HepG2 (cell line): Measurements from ENCODE around the gene TMEM131L. TPM values are rescaled to one million over a fixed set of nuclear protein-coding genes. Genes with fewer than 3 reads are reported as not detected.

Experiments used
- ATAC-seq: fragments of 200-7000 bp; cut with Tn5 transposase; 3 replicates; pipeline ENCODE4 v1.9.1; 2020; ENCODE audit warnings: mild to moderate bottlenecking, moderate library complexity
- BruUV-seq: library from RNA; stranded (reverse); fragments of 400-500 nt; replicated peaks from 2 replicates; lab custom pipeline; 2021; lab: Mats Ljungman, UMichigan
- CTCF ChIA-PET: fragments of 300-600 bp; formaldehyde crosslinking; extraction: SDS; loops from one replicate; lab custom pipeline; 2021; ENCODE audit warnings: low total read pairs, inconsistent platforms, low intra/inter-chr PET ratio; lab: Yijun Ruan, JAX
- POLR2A ChIA-PET: fragments of 350-600 bp; sonication (Branson Sonifier 250); formaldehyde crosslinking; loops from one replicate; lab custom pipeline; 2020; ENCODE audit warnings: antibody characterized with exemption, inconsistent platforms; lab: Yijun Ruan, JAX
- DNase-seq: peaks from one replicate; pipeline ENCODE4 v3.0.0-alpha.2; 2015; ENCODE audit warnings: low spot score
- FAIRE-seq: peaks from 3 replicates; lab custom pipeline; 2011; peaks lifted over from hg19 to GRCh38; lab: Jason Lieb, UNC
- H2AFZ ChIP-seq: one replicate; pipeline ENCODE4 v1.6.1; 2011; ENCODE audit warnings: low read length, inconsistent platforms
- H3K27ac ChIP-seq: fragments of 300-600 bp; 3 replicates; pipeline ENCODE4 v1.8.0; 2011; ENCODE audit warnings: mixed run types, mild to moderate bottlenecking, mixed read lengths, low read length, inconsistent platforms; ENCODE audit not compliant: insufficient read depth; ENCODE audit errors: extremely low read length
- H3K27me3 ChIP-seq, 2 experiments: fragments of 200-600 bp in 1 of 2; 2 replicates in 1 of 2; 3 replicates in 1 of 2; pipeline versions ENCODE4 v1.6.0 to v1.8.0; 2011; ENCODE audit warnings: low read length in 2 of 2, mild to moderate bottlenecking in 2 of 2, moderate library complexity in 2 of 2, inconsistent platforms in 1 of 2; ENCODE audit not compliant: insufficient read depth in 2 of 2, control insufficient read depth in 1 of 2
- H3K36me3 ChIP-seq, 2 experiments: fragments of 200-600 bp in 1 of 2; replicated peaks in 1 of 2; 2 replicates in 1 of 2; 3 replicates in 1 of 2; pipeline versions ENCODE4 v1.5.1 to v1.8.0; 2011; ENCODE audit warnings: low read length in 2 of 2, inconsistent platforms in 1 of 2; ENCODE audit not compliant: insufficient read depth in 2 of 2, control insufficient read depth in 1 of 2
- H3K4me1 ChIP-seq: 2 replicates; pipeline ENCODE4 v1.5.1; 2012; ENCODE audit warnings: low read length, inconsistent platforms; ENCODE audit not compliant: insufficient read depth
- H3K4me2 ChIP-seq: 2 replicates; pipeline ENCODE4 v1.6.0; 2011; ENCODE audit warnings: low read depth, low read length, inconsistent platforms
- H3K4me3 ChIP-seq, 3 experiments: fragments of 200-600 bp in 1 of 3; sonication (generic), shearing (Covaris generic) in 1 of 3; replicated peaks in 1 of 3; 2 replicates each; pipeline ENCODE4 v1.5.1; 2011 to 2016; ENCODE audit warnings: low read length in 3 of 3, inconsistent platforms in 2 of 3, low read depth in 2 of 3, mild to moderate bottlenecking in 2 of 3, control low read depth in 1 of 3, mixed read lengths in 1 of 3; ENCODE audit not compliant: insufficient read depth in 1 of 3
- H3K79me2 ChIP-seq: one replicate; pipeline ENCODE4 v1.6.1; 2011; ENCODE audit warnings: low read length, inconsistent platforms; ENCODE audit not compliant: insufficient read depth
- H3K9ac ChIP-seq: 2 replicates; pipeline ENCODE4 v1.6.0; 2011; ENCODE audit warnings: mild to moderate bottlenecking, low read depth, low read length, inconsistent platforms; ENCODE audit not compliant: insufficient read depth
- H3K9me3 ChIP-seq: 2 replicates; pipeline ENCODE4 v1.5.1; 2012; ENCODE audit warnings: mild to moderate bottlenecking, low read length
- H4K20me1 ChIP-seq: 2 replicates; pipeline ENCODE4 v1.6.0; 2011; ENCODE audit warnings: inconsistent platforms, mild to moderate bottlenecking, low read length, moderate library complexity; ENCODE audit not compliant: insufficient read depth
- CENPT ChIP-seq: sonication (generic); formaldehyde crosslinking; IDR thresholded peaks from 2 replicates; pipeline ENCODE4 v1.8.0; 2022; ENCODE audit warnings: low read depth, mild to moderate bottlenecking, moderate library complexity, missing genetic modification reagents
- FOXJ3 ChIP-seq: sonication (generic); formaldehyde crosslinking; IDR thresholded peaks from 2 replicates; pipeline ENCODE4 v1.4.0; 2020; ENCODE audit warnings: missing genetic modification reagents, mild to moderate bottlenecking, borderline replicate concordance
- FOXO1 ChIP-seq: sonication (generic); formaldehyde crosslinking; IDR thresholded peaks from 2 replicates; pipeline ENCODE4 v1.4.0; 2020; ENCODE audit warnings: missing genetic modification reagents
- MAF1 ChIP-seq: sonication (generic); formaldehyde crosslinking; IDR thresholded peaks from 2 replicates; pipeline ENCODE4 v1.5.0; 2020; ENCODE audit warnings: missing genetic modification reagents, borderline replicate concordance
- RBM22 ChIP-seq: fragments of 200-400 bp; formaldehyde crosslinking; optimal IDR thresholded peaks from 2 replicates; pipeline ENCODE3; 2017; ENCODE audit warnings: mild to moderate bottlenecking, low read length, moderate library complexity
- SMYD3 ChIP-seq: sonication (generic); formaldehyde crosslinking; IDR thresholded peaks from 2 replicates; pipeline ENCODE4 v1.8.1; 2023; ENCODE audit warnings: mild to moderate bottlenecking, missing genetic modification reagents
- THAP11 ChIP-seq: IDR thresholded peaks from 2 replicates; pipeline ENCODE4 v1.6.1; 2016; ENCODE audit warnings: missing biosample characterization, missing genetic modification reagents
- ZNF562 ChIP-seq: sonication (generic); formaldehyde crosslinking; IDR thresholded peaks from 2 replicates; pipeline ENCODE4 v1.8.0; 2022; ENCODE audit warnings: missing genetic modification reagents, borderline replicate concordance
- ZNF629 ChIP-seq: sonication (generic); formaldehyde crosslinking; conservative IDR thresholded peaks from 2 replicates; pipeline ENCODE4 v1.5.0; 2020; ENCODE audit warnings: missing genetic modification reagents
- ZSCAN12 ChIP-seq: sonication (generic); formaldehyde crosslinking; IDR thresholded peaks from 2 replicates; pipeline ENCODE4 v1.9.0; 2021; ENCODE audit warnings: mild to moderate bottlenecking, missing genetic modification reagents
- WGBS: methylation state at CpG from one replicate; pipeline ENCODE4 v1.1.6; 2017; ENCODE audit warnings: low lambda C conversion rate; 5-methylcytosine and 5-hydroxymethylcytosine counted together
- in situ Hi-C: cut with HindIII; loops from 2 replicates; pipeline ENCODE4 v1.10.0; 2017; ENCODE audit warnings: low pct_unique_long_range_greater_than_20kb; ENCODE audit not compliant: extremely low pct_ligation_motif_present
- intact Hi-C: fragments of 100-400 bp; cut with micrococcal nuclease; formaldehyde crosslinking; loops from one replicate; pipeline ENCODE4 v1.10.0; 2022; ENCODE audit not compliant: unreplicated experiment
- polyA plus RNA-seq, 8 experiments: library from polyadenylated mRNA; depleted of rRNA in 3 of 8; stranded (reverse) in 7 of 8; unstranded in 1 of 8; fragments of >200 nt; fragmentation: Illumina TruSeq in 4 of 8; extraction: Trizol in 4 of 8; gene quantifications; 2 replicates each; pipeline versions ENCODE4 v1.2.1 to v1.2.3, GENCODE V29; 2011 to 2016; ENCODE audit warnings: low read depth in 4 of 8, missing spikeins in 1 of 8, mixed read lengths in 1 of 8; ENCODE audit not compliant: insufficient read depth in 1 of 8
- total RNA-seq, 5 experiments: library from RNA; depleted of rRNA; stranded (reverse); fragments of >200 nt; fragmentation: Illumina TruSeq; extraction: Trizol; gene quantifications; 2 replicates each; pipeline ENCODE4 v1.2.3, GENCODE V29; 2016; ENCODE audit warnings: low read depth in 1 of 5
- TF ChIP-seq, protein P1 (sequence below): IDR thresholded peaks from 2 replicates; pipeline ENCODE4 v1.4.0; 2020; ENCODE audit warnings: mild to moderate bottlenecking, missing genetic modification reagents
- TF ChIP-seq, protein P2 (sequence below): sonication (generic); formaldehyde crosslinking; IDR thresholded peaks from 2 replicates; pipeline ENCODE4 v1.4.0; 2020; ENCODE audit warnings: missing genetic modification reagents

Gene TMEM131L
- total and polyA plus RNA-seq, 2 of the 13 experiments (the other 11 are each of a cell fraction or from before 2014, with no cell fraction given): 2.2 to 4.5 TPM

DNA sequence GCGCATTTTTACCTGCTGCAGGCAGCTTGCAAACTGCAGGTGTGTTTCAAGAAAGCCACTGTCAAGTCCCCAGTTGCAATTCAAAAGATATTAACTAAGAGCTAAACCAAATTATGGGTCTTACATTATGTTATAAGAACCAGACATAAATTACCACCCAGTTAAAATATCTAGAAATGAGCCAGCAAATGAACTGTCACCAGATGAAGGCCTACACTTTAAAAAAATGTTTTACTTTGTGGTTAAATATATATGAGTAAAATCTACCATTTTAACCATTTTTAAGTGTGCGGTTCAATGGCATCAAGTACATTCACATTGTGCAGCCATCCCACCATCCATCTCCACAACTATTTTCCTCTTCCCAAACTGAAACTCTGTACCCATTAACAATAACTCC lies 32.0 kb upstream of the TMEM131L start (continued):
- TF ChIP-seq, protein P1, sequence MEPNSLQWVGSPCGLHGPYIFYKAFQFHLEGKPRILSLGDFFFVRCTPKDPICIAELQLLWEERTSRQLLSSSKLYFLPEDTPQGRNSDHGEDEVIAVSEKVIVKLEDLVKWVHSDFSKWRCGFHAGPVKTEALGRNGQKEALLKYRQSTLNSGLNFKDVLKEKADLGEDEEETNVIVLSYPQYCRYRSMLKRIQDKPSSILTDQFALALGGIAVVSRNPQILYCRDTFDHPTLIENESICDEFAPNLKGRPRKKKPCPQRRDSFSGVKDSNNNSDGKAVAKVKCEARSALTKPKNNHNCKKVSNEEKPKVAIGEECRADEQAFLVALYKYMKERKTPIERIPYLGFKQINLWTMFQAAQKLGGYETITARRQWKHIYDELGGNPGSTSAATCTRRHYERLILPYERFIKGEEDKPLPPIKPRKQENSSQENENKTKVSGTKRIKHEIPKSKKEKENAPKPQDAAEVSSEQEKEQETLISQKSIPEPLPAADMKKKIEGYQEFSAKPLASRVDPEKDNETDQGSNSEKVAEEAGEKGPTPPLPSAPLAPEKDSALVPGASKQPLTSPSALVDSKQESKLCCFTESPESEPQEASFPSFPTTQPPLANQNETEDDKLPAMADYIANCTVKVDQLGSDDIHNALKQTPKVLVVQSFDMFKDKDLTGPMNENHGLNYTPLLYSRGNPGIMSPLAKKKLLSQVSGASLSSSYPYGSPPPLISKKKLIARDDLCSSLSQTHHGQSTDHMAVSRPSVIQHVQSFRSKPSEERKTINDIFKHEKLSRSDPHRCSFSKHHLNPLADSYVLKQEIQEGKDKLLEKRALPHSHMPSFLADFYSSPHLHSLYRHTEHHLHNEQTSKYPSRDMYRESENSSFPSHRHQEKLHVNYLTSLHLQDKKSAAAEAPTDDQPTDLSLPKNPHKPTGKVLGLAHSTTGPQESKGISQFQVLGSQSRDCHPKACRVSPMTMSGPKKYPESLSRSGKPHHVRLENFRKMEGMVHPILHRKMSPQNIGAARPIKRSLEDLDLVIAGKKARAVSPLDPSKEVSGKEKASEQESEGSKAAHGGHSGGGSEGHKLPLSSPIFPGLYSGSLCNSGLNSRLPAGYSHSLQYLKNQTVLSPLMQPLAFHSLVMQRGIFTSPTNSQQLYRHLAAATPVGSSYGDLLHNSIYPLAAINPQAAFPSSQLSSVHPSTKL (CRISPR knock-in tag): no peak
- TF ChIP-seq ZNF629 (CRISPR knock-in tag) (no peak), FOXJ3 (CRISPR knock-in tag) (no peak), CENPT (no peak), FOXO1 (CRISPR knock-in tag) (no peak), SMYD3 (no peak), RBM22 (no peak), ZNF562 (CRISPR knock-in tag) (no peak)

DNA sequence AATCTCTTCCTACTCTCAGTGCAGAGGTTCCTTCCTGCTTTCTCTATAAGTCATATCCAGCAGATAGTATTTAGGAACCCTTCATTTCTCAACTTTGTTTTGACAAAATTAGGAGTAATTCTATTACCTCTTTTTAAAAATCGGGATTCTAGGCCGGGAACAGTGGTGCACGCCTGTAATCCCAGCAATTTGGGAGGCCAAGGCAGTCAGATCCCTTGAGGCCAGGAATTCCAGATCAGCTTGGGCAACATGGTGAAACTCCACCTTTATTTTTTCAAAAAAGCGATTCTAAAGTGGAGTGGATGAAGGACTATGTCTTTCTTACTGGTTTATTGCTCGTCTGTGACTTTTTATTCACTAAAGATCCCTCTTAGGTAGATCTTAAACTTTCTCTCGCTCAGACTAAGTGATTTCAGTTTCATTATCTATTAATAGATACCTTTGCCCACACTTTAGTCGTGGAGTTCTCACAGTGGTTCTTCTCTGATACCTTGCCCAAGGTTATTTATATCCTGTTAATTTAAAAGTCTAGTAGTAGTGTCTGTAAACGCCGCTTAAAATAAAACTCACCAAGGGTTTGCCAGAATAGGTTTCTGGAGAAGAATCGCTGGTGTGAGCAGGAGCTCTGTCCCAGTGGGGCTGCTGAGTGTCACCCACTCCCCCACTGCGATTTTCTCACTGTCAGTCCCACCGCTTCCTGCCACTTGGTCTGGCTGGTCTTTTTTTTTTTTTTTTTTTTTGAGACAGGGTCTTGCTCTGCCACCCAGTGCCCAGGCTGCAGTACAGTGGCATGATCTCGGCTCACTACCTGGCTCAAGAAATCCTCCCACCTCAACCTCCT lies 27.0 kb upstream of the TMEM131L start:
- H2AFZ ChIP-seq: no peak overlapping the region
- TF ChIP-seq THAP11 (CRISPR knock-in tag) (no peak), ZSCAN12 (CRISPR knock-in tag) (no peak), MAF1 (CRISPR knock-in tag) (no peak)
- TF ChIP-seq, protein P2, sequence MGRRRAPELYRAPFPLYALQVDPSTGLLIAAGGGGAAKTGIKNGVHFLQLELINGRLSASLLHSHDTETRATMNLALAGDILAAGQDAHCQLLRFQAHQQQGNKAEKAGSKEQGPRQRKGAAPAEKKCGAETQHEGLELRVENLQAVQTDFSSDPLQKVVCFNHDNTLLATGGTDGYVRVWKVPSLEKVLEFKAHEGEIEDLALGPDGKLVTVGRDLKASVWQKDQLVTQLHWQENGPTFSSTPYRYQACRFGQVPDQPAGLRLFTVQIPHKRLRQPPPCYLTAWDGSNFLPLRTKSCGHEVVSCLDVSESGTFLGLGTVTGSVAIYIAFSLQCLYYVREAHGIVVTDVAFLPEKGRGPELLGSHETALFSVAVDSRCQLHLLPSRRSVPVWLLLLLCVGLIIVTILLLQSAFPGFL (CRISPR knock-in tag): no peak

More for the DNA sequence above, 27.0 kb upstream of the TMEM131L start:
- ChIA-PET POLR2A (no interaction called here), CTCF (no interaction called here)
- Histone ChIP-seq H3K4me2 (no peak overlapping the region), H3K27me3 (no peaks in the 10 kb centered on the region), H3K9ac (no peak overlapping the region), H3K27ac (no peak overlapping the region), H3K4me3 (no peak overlapping the region), H3K36me3 (no peaks in the 10 kb centered on the region), H3K79me2 (no peaks in the 10 kb centered on the region), H3K9me3 (no peaks in the 10 kb centered on the region), H4K20me1 (no peaks in the 10 kb centered on the region), H3K4me1 (no peaks in the 10 kb centered on the region)
- WGBS: 48% methylated on average over 13 of the region's 13 CpGs
- intact Hi-C loops: loop anchor here (10.0 kb wide), 1 partner anchor 206 kb away; no protein-coding TSS in a partner anchor
- FAIRE-seq (no peak), ATAC-seq (no peak), DNase-seq (no peak)
- BruUV-seq: no TSS peak
- in situ Hi-C loops: loop anchor here (5.0 kb wide), 1 partner anchor 133 kb away; no protein-coding TSS in a partner anchor
